GM23338 (cell line): ENCODE results near the gene BBS1.

Source experiments
- CREB1 ChIP-seq: fragments of 250-450 bp; sonication (Bioruptor Pico); IDR thresholded peaks from 2 replicates; pipeline ENCODE4 v1.5.0; 2020; ENCODE audit warnings: low read depth, mild to moderate bottlenecking, moderate library complexity
- EZH2 ChIP-seq: fragments of 200-600 bp; sonication (generic); IDR thresholded peaks from one replicate; pipeline ENCODE4 v1.8.0; 2017; ENCODE audit warnings: antibody characterized with exemption, mild to moderate bottlenecking, low read depth; ENCODE audit not compliant: unreplicated experiment
- EZH2phosphoT487 ChIP-seq: fragments of 200-600 bp; sonication (generic); IDR thresholded peaks from one replicate; pipeline ENCODE4 v1.8.1; 2018; ENCODE audit warnings: antibody characterized with exemption; ENCODE audit not compliant: unreplicated experiment
- JUNB ChIP-seq: IDR thresholded peaks from one replicate; pipeline ENCODE4 v1.6.1; 2016; ENCODE audit warnings: antibody characterized with exemption; ENCODE audit not compliant: unreplicated experiment
- POLR2AphosphoS5 ChIP-seq: IDR thresholded peaks from 2 replicates; pipeline ENCODE4 v1.6.1; 2016; ENCODE audit warnings: antibody characterized with exemption, low read depth
- STAT1 ChIP-seq: IDR thresholded peaks from one replicate; pipeline ENCODE4 v1.6.1; 2016; ENCODE audit warnings: antibody characterized with exemption; ENCODE audit not compliant: unreplicated experiment
- TF ChIP-seq, protein P1 (sequence below), 2 experiments: fragments of 200-600 bp in 1 of 2; sonication (generic) in 1 of 2; conservative IDR thresholded peaks; 2 replicates each; pipeline versions ENCODE4 v1.5.1 to v1.6.1; 2016 to 2017; ENCODE audit warnings: antibody characterized with exemption in 2 of 2, low read depth in 2 of 2, mild to moderate bottlenecking in 2 of 2, moderate library complexity in 1 of 2
- TF ChIP-seq, protein P2 (sequence below): IDR thresholded peaks from one replicate; pipeline ENCODE4 v1.6.1; 2018; ENCODE audit warnings: antibody characterized with exemption; ENCODE audit not compliant: unreplicated experiment
- TF ChIP-seq, protein P3 (sequence below): IDR thresholded peaks from 2 replicates; pipeline ENCODE4 v1.6.1; 2016; ENCODE audit warnings: antibody characterized with exemption

DNA sequence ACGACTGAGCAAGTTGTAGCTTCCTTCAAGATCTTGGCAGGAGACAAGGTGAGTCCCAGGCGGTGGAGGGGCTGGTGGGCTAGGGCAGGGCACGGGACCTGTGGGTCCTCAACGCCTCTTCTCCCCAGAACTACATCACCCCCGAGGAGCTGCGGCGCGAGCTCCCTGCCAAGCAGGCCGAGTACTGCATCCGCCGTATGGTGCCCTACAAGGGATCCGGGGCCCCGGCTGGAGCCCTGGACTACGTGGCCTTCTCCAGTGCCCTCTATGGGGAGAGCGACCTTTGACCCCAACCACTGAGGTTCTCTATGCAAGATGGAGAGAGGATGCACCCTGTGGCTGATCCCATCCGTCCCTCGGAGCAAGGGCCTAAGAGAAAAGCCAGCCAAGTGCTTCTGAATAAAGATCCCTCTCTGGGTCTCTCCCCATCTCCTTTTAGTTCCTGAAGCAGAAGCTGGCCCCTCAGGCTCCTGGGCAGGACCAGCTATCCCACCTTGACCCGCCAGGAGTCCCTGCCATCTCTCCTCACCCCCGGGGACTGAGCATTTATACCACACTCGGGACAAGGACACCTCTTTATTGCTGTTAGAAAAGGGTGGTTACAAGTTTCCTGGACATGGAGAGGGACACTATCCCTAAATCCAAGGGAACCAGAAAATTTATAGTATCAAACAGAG, 52.6 kb downstream of the BBS1 start:
- TF ChIP-seq, protein P1, sequence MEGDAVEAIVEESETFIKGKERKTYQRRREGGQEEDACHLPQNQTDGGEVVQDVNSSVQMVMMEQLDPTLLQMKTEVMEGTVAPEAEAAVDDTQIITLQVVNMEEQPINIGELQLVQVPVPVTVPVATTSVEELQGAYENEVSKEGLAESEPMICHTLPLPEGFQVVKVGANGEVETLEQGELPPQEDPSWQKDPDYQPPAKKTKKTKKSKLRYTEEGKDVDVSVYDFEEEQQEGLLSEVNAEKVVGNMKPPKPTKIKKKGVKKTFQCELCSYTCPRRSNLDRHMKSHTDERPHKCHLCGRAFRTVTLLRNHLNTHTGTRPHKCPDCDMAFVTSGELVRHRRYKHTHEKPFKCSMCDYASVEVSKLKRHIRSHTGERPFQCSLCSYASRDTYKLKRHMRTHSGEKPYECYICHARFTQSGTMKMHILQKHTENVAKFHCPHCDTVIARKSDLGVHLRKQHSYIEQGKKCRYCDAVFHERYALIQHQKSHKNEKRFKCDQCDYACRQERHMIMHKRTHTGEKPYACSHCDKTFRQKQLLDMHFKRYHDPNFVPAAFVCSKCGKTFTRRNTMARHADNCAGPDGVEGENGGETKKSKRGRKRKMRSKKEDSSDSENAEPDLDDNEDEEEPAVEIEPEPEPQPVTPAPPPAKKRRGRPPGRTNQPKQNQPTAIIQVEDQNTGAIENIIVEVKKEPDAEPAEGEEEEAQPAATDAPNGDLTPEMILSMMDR (conservative IDR thresholded peaks at IDR 0.05; ENCODE audit: low read depth in 2 of 2) = no peak
- TF ChIP-seq, protein P2, sequence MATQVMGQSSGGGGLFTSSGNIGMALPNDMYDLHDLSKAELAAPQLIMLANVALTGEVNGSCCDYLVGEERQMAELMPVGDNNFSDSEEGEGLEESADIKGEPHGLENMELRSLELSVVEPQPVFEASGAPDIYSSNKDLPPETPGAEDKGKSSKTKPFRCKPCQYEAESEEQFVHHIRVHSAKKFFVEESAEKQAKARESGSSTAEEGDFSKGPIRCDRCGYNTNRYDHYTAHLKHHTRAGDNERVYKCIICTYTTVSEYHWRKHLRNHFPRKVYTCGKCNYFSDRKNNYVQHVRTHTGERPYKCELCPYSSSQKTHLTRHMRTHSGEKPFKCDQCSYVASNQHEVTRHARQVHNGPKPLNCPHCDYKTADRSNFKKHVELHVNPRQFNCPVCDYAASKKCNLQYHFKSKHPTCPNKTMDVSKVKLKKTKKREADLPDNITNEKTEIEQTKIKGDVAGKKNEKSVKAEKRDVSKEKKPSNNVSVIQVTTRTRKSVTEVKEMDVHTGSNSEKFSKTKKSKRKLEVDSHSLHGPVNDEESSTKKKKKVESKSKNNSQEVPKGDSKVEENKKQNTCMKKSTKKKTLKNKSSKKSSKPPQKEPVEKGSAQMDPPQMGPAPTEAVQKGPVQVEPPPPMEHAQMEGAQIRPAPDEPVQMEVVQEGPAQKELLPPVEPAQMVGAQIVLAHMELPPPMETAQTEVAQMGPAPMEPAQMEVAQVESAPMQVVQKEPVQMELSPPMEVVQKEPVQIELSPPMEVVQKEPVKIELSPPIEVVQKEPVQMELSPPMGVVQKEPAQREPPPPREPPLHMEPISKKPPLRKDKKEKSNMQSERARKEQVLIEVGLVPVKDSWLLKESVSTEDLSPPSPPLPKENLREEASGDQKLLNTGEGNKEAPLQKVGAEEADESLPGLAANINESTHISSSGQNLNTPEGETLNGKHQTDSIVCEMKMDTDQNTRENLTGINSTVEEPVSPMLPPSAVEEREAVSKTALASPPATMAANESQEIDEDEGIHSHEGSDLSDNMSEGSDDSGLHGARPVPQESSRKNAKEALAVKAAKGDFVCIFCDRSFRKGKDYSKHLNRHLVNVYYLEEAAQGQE = no peak
- no peak for TF ChIP-seq EZH2
- no peak for TF ChIP-seq POLR2AphosphoS5
- TF ChIP-seq JUNB = no peak
- no peak for TF ChIP-seq EZH2phosphoT487
- TF ChIP-seq CREB1 (CRISPR knock-in tag) = no peak
- TF ChIP-seq, protein P3, sequence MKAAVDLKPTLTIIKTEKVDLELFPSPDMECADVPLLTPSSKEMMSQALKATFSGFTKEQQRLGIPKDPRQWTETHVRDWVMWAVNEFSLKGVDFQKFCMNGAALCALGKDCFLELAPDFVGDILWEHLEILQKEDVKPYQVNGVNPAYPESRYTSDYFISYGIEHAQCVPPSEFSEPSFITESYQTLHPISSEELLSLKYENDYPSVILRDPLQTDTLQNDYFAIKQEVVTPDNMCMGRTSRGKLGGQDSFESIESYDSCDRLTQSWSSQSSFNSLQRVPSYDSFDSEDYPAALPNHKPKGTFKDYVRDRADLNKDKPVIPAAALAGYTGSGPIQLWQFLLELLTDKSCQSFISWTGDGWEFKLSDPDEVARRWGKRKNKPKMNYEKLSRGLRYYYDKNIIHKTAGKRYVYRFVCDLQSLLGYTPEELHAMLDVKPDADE = no peak
- no peak for TF ChIP-seq STAT1
